ENCODE results near the gene HTR1D. TPM values are rescaled to one million over a fixed set of nuclear protein-coding genes. Genes with fewer than 3 reads are reported as not detected.
"Not testable (repeated sequence)": the region's sequence is repeated elsewhere in the genome, so short reads cannot be mapped to it uniquely, and the experiment has no call there.

Gene HTR1D
- total RNA-seq, 3 donors from 2014 or later = 0.47 TPM; not detected in 2

GRCh38 chr1:23194119-23194984 is 22.9 kb downstream of the HTR1D start:
- no peaks in the 10 kb centered on the region for H3K36me3 ChIP-seq (ENCODE audit: low read depth)
- no peaks in the 10 kb centered on the region for H3K4me1 ChIP-seq (ENCODE audit: low read depth)
- H3K4me3 ChIP-seq = no peak overlapping the region
- ATAC-seq (no peak), DNase-seq (no peak)
- intact Hi-C loops (cut with DNase I, micrococcal nuclease) = no loop called here
- TF ChIP-seq, protein P1, sequence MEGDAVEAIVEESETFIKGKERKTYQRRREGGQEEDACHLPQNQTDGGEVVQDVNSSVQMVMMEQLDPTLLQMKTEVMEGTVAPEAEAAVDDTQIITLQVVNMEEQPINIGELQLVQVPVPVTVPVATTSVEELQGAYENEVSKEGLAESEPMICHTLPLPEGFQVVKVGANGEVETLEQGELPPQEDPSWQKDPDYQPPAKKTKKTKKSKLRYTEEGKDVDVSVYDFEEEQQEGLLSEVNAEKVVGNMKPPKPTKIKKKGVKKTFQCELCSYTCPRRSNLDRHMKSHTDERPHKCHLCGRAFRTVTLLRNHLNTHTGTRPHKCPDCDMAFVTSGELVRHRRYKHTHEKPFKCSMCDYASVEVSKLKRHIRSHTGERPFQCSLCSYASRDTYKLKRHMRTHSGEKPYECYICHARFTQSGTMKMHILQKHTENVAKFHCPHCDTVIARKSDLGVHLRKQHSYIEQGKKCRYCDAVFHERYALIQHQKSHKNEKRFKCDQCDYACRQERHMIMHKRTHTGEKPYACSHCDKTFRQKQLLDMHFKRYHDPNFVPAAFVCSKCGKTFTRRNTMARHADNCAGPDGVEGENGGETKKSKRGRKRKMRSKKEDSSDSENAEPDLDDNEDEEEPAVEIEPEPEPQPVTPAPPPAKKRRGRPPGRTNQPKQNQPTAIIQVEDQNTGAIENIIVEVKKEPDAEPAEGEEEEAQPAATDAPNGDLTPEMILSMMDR (IDR thresholded peaks at IDR 0.05) = no peak
- no peaks in the 10 kb centered on the region for H3K9me3 ChIP-seq

- ATAC-seq (no peak), DNase-seq (no peak)
- Histone ChIP-seq H3K36me3 (ENCODE audit: low read depth) (no peaks in the 10 kb centered on the region), H3K4me1 (ENCODE audit: low read depth) (no peaks in the 10 kb centered on the region), H3K4me3 (no peak overlapping the region), H3K9me3 (no peaks in the 10 kb centered on the region)
- intact Hi-C loops (cut with DNase I, micrococcal nuclease) = no loop called here
- TF ChIP-seq, protein P1 (IDR thresholded peaks at IDR 0.05) = no peak
Observed at GRCh38 chr1:23193391-23194118, 23.7 kb downstream of the HTR1D start.

DNA sequence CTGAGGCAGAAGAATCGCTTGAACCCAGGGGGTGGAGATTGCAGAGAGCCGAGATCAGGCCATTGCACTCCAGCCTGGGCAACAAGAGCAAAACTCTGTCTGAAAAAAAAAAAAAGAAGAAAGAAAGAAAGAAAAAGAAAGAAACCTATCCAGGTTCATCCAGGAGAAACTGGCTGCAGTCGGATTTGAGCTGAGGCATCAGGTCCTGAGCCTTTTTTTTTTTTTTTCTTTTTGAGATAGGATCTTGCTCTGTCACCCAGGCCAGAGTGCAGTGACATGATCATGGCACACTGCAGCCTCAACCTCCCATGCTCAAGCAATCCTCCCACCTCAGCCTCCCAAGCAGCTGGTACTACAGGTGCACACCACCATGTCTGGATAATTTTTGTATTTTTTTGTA is 26.1 kb downstream of the HTR1D start:
- intact Hi-C loops (cut with DNase I, micrococcal nuclease) = no loop called here
- no peak for DNase-seq
- H3K4me1 ChIP-seq (ENCODE audit: low read depth) = peaks cover 6% of the 10 kb centered on the region

DNA sequence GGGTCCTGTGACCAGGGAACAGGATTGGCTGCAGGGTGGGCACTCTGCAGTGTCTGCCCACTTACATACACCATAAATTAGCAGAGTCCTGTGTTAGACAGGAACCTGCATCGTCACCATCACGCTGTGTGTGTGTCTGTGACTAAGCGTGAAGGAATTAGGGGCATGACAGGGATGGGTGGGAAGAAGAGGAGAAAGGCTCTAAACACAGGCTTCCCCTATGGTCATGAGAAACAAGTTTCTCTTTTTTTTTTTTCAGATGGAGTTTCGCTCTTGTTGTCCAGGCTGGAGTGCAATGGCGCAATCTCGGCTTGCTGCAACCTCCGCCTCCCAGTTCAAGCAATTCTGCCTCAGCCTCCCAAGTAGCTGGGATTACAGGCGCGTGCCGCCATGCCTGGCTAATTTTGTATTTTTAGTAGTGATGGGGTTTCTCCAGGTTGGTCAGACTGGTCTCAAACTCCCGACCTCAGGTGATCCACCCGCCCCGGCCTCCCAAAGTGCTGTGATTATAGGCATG is 28.3 kb downstream of the HTR1D start:
- not testable (repeated sequence) for ATAC-seq, DNase-seq
- intact Hi-C loops (cut with DNase I, micrococcal nuclease) = loop anchor here in 1 of 2 donors (10.0 kb wide), 1 partner anchor 214 kb away; the partner anchor contains the start of gene LACTBL1

More for the DNA sequence above, 26.1 kb downstream of the HTR1D start:
- no peaks in the 10 kb centered on the region for H3K36me3 ChIP-seq (ENCODE audit: low read depth)
- no peaks in the 10 kb centered on the region for H3K9me3 ChIP-seq
- ATAC-seq = no peak
- no peak overlapping the region for H3K4me3 ChIP-seq
- TF ChIP-seq, protein P1 (IDR thresholded peaks at IDR 0.05) = no peak

GRCh38 chr1:23188434-23188884 is 28.8 kb downstream of the HTR1D start:
- Histone ChIP-seq H3K9me3 (no peaks in the 10 kb centered on the region), H3K4me1 (ENCODE audit: low read depth) (peaks cover 6% of the 10 kb centered on the region), H3K4me3 (no peak overlapping the region), H3K36me3 (ENCODE audit: low read depth) (no peaks in the 10 kb centered on the region)
- TF ChIP-seq, protein P1 (IDR thresholded peaks at IDR 0.05) = no peak
- DNase-seq (no peak), ATAC-seq (peak; percentile 64)
- intact Hi-C loops (cut with DNase I, micrococcal nuclease) = loop anchor here in 1 of 2 donors (10.0 kb wide), 1 partner anchor 214 kb away; the partner anchor contains the start of gene LACTBL1

More for the DNA sequence above, 28.3 kb downstream of the HTR1D start:
- H3K4me1 ChIP-seq (ENCODE audit: low read depth); H3K9me3 ChIP-seq; H3K36me3 ChIP-seq (ENCODE audit: low read depth); H3K4me3 ChIP-seq: not testable (repeated sequence)
